IMR-90 (cell line): ENCODE results near the gene OTOGL. TPM values are rescaled to one million over a fixed set of nuclear protein-coding genes. Genes with fewer than 3 reads are reported as not detected.

Experiments
- ATAC-seq: fragments of 200-7000 bp; cut with Tn5 transposase; 2 replicates; pipeline ENCODE4 v1.9.1; 2020; ENCODE audit warnings: low read depth, mild to moderate bottlenecking, moderate library complexity
- BruUV-seq: library from RNA; stranded (reverse); fragments of 400-500 nt; replicated peaks from 2 replicates; lab custom pipeline; 2021; lab: Mats Ljungman, UMichigan
- CTCF ChIA-PET: fragments of 300-600 bp; formaldehyde crosslinking; extraction: SDS; loops from one replicate; lab custom pipeline; 2021; ENCODE audit warnings: antibody characterized with exemption; lab: Yijun Ruan, JAX
- POLR2A ChIA-PET: fragments of 300-600 bp; sonication (Branson Sonifier 250); formaldehyde crosslinking; loops from one replicate; lab custom pipeline; 2022; ENCODE audit warnings: antibody characterized with exemption; ENCODE audit not compliant: unreplicated experiment; lab: Charles Lee
- DNase-seq: peaks from one replicate; pipeline ENCODE4 v3.0.0; 2013
- H2AFZ ChIP-seq: replicated peaks from 2 replicates; pipeline ENCODE3; 2013; ENCODE audit warnings: low read length, mild to moderate bottlenecking; ENCODE audit not compliant: poor library complexity
- H2AK5ac ChIP-seq: 2 replicates; pipeline ENCODE4 v1.6.1; 2013; ENCODE audit warnings: low read depth, low read length, inconsistent platforms
- H2AK9ac ChIP-seq: replicated peaks from 2 replicates; pipeline ENCODE3; 2013; ENCODE audit warnings: mild to moderate bottlenecking, low read depth, low read length, moderate library complexity; ENCODE audit not compliant: poor library complexity
- H2BK120ac ChIP-seq: 2 replicates; pipeline ENCODE4 v1.6.1; 2013; ENCODE audit warnings: low read depth, low read length, inconsistent platforms
- H2BK15ac ChIP-seq: 3 replicates; pipeline ENCODE4 v1.6.1; 2013; ENCODE audit warnings: low read depth, low read length, inconsistent platforms
- H2BK20ac ChIP-seq: 2 replicates; pipeline ENCODE4 v1.6.1; 2013; ENCODE audit warnings: low read depth, mild to moderate bottlenecking, inconsistent platforms, low read length, moderate library complexity
- H2BK5ac ChIP-seq: 2 replicates; pipeline ENCODE4 v1.6.1; 2013; ENCODE audit warnings: mild to moderate bottlenecking, low read depth, low read length, inconsistent platforms; ENCODE audit not compliant: poor library complexity, severe bottlenecking
- H3K14ac ChIP-seq: replicated peaks from 2 replicates; pipeline ENCODE4 v1.6.1; 2013; ENCODE audit warnings: low read depth, low read length, inconsistent platforms
- H3K18ac ChIP-seq: 2 replicates; pipeline ENCODE4 v1.6.1; 2013; ENCODE audit warnings: low read depth, low read length, control low read depth
- H3K23ac ChIP-seq: 2 replicates; pipeline ENCODE4 v1.6.1; 2013; ENCODE audit warnings: low read depth, low read length, inconsistent platforms
- H3K27ac ChIP-seq: 2 replicates; pipeline ENCODE4 v1.5.1; 2013; ENCODE audit warnings: mild to moderate bottlenecking, control low read depth, low read length; ENCODE audit not compliant: insufficient read depth
- H3K27me3 ChIP-seq: 2 replicates; pipeline ENCODE4 v1.6.1; 2013; ENCODE audit warnings: low read length; ENCODE audit not compliant: control insufficient read depth, insufficient read depth
- H3K36me3 ChIP-seq: 2 replicates; pipeline ENCODE4 v1.6.1; 2013; ENCODE audit warnings: low read length, mixed read lengths; ENCODE audit not compliant: control insufficient read depth, insufficient read depth
- H3K4ac ChIP-seq: 2 replicates; pipeline ENCODE4 v1.6.1; 2013; ENCODE audit warnings: low read depth, low read length, inconsistent platforms
- H3K4me1 ChIP-seq: 2 replicates; pipeline ENCODE4 v1.6.1; 2013; ENCODE audit warnings: low read length, mixed read lengths; ENCODE audit not compliant: control insufficient read depth, insufficient read depth
- H3K4me2 ChIP-seq: 2 replicates; pipeline ENCODE4 v1.6.1; 2013; ENCODE audit warnings: low read depth, mild to moderate bottlenecking, control low read depth, low read length, moderate library complexity
- H3K4me3 ChIP-seq: 2 replicates; pipeline ENCODE4 v1.5.1; 2013; ENCODE audit warnings: low read depth, mild to moderate bottlenecking, control low read depth, low read length, moderate library complexity; ENCODE audit not compliant: insufficient read depth
- H3K56ac ChIP-seq: 2 replicates; pipeline ENCODE4 v1.6.1; 2013; ENCODE audit warnings: low read length, inconsistent platforms; ENCODE audit not compliant: insufficient read depth; ENCODE audit errors: extremely low read depth
- H3K79me1 ChIP-seq, 2 experiments: 2 replicates each; pipeline ENCODE4 v1.6.1; 2013; ENCODE audit warnings: low read length in 2 of 2, inconsistent platforms in 1 of 2, low read depth in 1 of 2
- H3K9ac ChIP-seq: 2 replicates; pipeline ENCODE4 v1.6.1; 2013; ENCODE audit warnings: low read depth, low read length, control low read depth
- H3K9me1 ChIP-seq: 2 replicates; pipeline ENCODE4 v1.6.1; 2013; ENCODE audit warnings: low read length, inconsistent platforms; ENCODE audit not compliant: insufficient read depth
- H3K9me3 ChIP-seq: 2 replicates; pipeline ENCODE4 v1.6.1; 2013; ENCODE audit warnings: low read length; ENCODE audit not compliant: control insufficient read depth, insufficient read depth
- H4K20me1 ChIP-seq: 2 replicates; pipeline ENCODE4 v1.6.1; 2013; ENCODE audit warnings: low read length, inconsistent platforms; ENCODE audit not compliant: insufficient read depth
- H4K5ac ChIP-seq: 2 replicates; pipeline ENCODE4 v1.6.1; 2013; ENCODE audit warnings: mild to moderate bottlenecking, low read depth, low read length, control low read depth
- H4K8ac ChIP-seq, 2 experiments: 2 replicates each; pipeline ENCODE4 v1.6.1; 2013; ENCODE audit warnings: low read depth in 2 of 2, low read length in 2 of 2, control low read depth in 1 of 2, inconsistent platforms in 1 of 2
- H4K91ac ChIP-seq: 2 replicates; pipeline ENCODE4 v1.6.1; 2013; ENCODE audit warnings: low read depth, low read length, inconsistent platforms; ENCODE audit not compliant: insufficient read depth
- CEBPB ChIP-seq: IDR thresholded peaks from 2 replicates; pipeline ENCODE4 v1.6.1; 2012; ENCODE audit warnings: low read depth, low read length, improper control_type of control experiment
- CHD1 ChIP-seq: IDR thresholded peaks from 2 replicates; pipeline ENCODE4 v1.6.1; 2012; ENCODE audit warnings: low read depth, low read length, improper control_type of control experiment
- FOS ChIP-seq: fragments of 150-350 bp; IDR thresholded peaks from 2 replicates; pipeline ENCODE4 v1.6.1; 2016; ENCODE audit warnings: low read depth, low read length
- MAFK ChIP-seq: IDR thresholded peaks from 2 replicates; pipeline ENCODE4 v1.6.1; 2012; ENCODE audit warnings: low read depth, low read length, improper control_type of control experiment
- MAZ ChIP-seq: IDR thresholded peaks from 2 replicates; pipeline ENCODE4 v1.6.1; 2012; ENCODE audit warnings: low read depth, mild to moderate bottlenecking, low read length, improper control_type of control experiment, moderate library complexity, borderline replicate concordance
- MXI1 ChIP-seq: IDR thresholded peaks from 2 replicates; pipeline ENCODE4 v1.6.1; 2012; ENCODE audit warnings: low read depth, mild to moderate bottlenecking, low read length, moderate library complexity, borderline replicate concordance
- RAD21 ChIP-seq: IDR thresholded peaks from 2 replicates; pipeline ENCODE4 v1.6.1; 2012; ENCODE audit warnings: low read length, improper control_type of control experiment
- RFX5 ChIP-seq: IDR thresholded peaks from 2 replicates; pipeline ENCODE4 v1.8.0; 2012; ENCODE audit warnings: low read depth, mild to moderate bottlenecking, low read length, moderate library complexity
- SMC3 ChIP-seq: fragments of 150-350 bp; IDR thresholded peaks from 2 replicates; pipeline ENCODE4 v1.6.1; 2016; ENCODE audit warnings: low read depth, mild to moderate bottlenecking, antibody characterized with exemption, low read length, moderate library complexity
- WGBS, 2 experiments: methylation state at CpG; one replicate each; pipeline versions ENCODE4 v1.1.5 to v1.1.7; 2013; ENCODE audit warnings: missing lambda C conversion rate in 2 of 2; ENCODE audit not compliant: insufficient read length in 1 of 2; ENCODE audit errors: extremely low coverage in 2 of 2; 5-methylcytosine and 5-hydroxymethylcytosine counted together
- dilution Hi-C: fragments of 300-500 bp; cut with HindIII; formaldehyde crosslinking; loops from one replicate; pipeline ENCODE4 v1.14.3; 2018; ENCODE audit warnings: low sequenced_read_pairs; ENCODE audit not compliant: unreplicated experiment
- in situ Hi-C: fragments of 300-500 bp; cut with MboI; formaldehyde crosslinking; loops from 3 replicates; pipeline ENCODE4 v1.14.3; 2019; ENCODE audit warnings: low sequenced_read_pairs, inconsistent platforms, mixed read lengths
- intact Hi-C: fragments of 100-400 bp; cut with micrococcal nuclease; formaldehyde crosslinking; loops from 2 replicates; pipeline ENCODE4 v1.10.0; 2022
- polyA plus RNA-seq, 3 experiments: library from polyadenylated mRNA; depleted of rRNA; stranded (reverse); fragments of >200 nt; gene quantifications; 2 replicates each; pipeline ENCODE4 v1.2.3, GENCODE V29; 2012; ENCODE audit warnings: low replicate concordance in 1 of 3
- total RNA-seq: library from RNA; depleted of rRNA; stranded (reverse); fragments of >200 nt; gene quantifications from 2 replicates; pipeline ENCODE4 v1.2.3, GENCODE V29; 2012

Gene OTOGL
- total and polyA plus RNA-seq, 2 of the 4 experiments (the other 2 are of a cell fraction) = 0.10 to 0.18 TPM

- Histone ChIP-seq H3K4ac (no peak overlapping the region), H3K36me3 (no peaks in the 10 kb centered on the region), H2BK5ac (no peak overlapping the region), H2BK15ac (no peak overlapping the region), H2AFZ (peak overlapping the region; percentile 10), H3K4me3 (no peak overlapping the region), H2AK9ac (no peak overlapping the region), H3K9me1 (no peaks in the 10 kb centered on the region), H3K56ac (no peak overlapping the region), H3K79me1 (no peaks in the 10 kb centered on the region), H3K4me2 (no peak overlapping the region), H3K4me1 (no peaks in the 10 kb centered on the region), H3K14ac (no peak overlapping the region), H2BK120ac (no peak overlapping the region), H4K20me1 (no peaks in the 10 kb centered on the region), H3K9ac (no peak overlapping the region), H3K27me3 (peaks cover 2% of the 10 kb centered on the region; the same call in 1 of the 2 replicates), H2BK20ac (no peak overlapping the region), H3K23ac (no peak overlapping the region), H4K91ac (no peak overlapping the region), H3K18ac (no peak overlapping the region), H3K27ac (no peak overlapping the region), H4K8ac (no peak overlapping the region), H2AK5ac (no peak overlapping the region), H4K5ac (no peak overlapping the region), H3K9me3 (no peaks in the 10 kb centered on the region)
- TF ChIP-seq MXI1 (no peak), CHD1 (no peak), FOS (no peak), SMC3 (no peak), RAD21 (no peak), MAFK (no peak), CEBPB (no peak), RFX5 (no peak), MAZ (no peak)
- BruUV-seq = no TSS peak
- ChIA-PET CTCF (no interaction called here), POLR2A (no interaction called here)
- dilution Hi-C loops = no loop called here
- intact Hi-C loops = no loop called here
- DNase-seq = no peak
- no CpG with 5 or more reads among the region's 2 CpGs for WGBS, 2 experiments
- in situ Hi-C loops = no loop called here
- ATAC-seq = no peak
These were observed 43.3 kb downstream of the OTOGL start for GRCh38 chr12:80142640-80143039.
